ENCODE data around the gene ASIC1. TPM values are rescaled to one million over a fixed set of nuclear protein-coding genes. Genes with fewer than 3 reads are reported as not detected.

Gene ASIC1
- total and polyA plus RNA-seq, 8 donors, result 0.45 to 3.5 (median 1.2) TPM; not detected in 1

DNA sequence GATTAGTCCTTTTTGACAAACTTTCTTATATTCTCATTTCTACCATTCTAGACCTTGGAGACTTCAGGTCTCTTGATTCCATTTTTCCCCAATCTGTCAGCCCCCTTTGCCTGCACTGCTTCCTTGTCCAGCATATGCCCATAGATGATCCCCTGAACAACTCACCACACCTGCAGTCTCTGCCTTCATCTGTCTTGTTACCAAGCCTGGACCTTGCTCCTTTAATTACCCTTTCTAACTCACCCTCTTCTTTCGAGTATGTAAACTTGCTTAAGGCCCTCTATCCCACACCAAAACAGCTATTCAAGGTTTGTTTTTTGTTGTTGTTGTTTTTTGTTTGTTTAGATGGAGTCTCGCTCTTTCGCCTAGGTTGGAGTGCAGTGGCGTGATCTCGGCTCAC, 64.2 kb downstream of the ASIC1 start:
- H3K27ac ChIP-seq, result no peak overlapping the region
- H3K9me3 ChIP-seq, result no peaks in the 10 kb centered on the region
- WGBS, 5 donors, result 77 to 97% (median 91%) methylated on average over 5 of the region's 5 CpGs
- TF ChIP-seq, protein P1, sequence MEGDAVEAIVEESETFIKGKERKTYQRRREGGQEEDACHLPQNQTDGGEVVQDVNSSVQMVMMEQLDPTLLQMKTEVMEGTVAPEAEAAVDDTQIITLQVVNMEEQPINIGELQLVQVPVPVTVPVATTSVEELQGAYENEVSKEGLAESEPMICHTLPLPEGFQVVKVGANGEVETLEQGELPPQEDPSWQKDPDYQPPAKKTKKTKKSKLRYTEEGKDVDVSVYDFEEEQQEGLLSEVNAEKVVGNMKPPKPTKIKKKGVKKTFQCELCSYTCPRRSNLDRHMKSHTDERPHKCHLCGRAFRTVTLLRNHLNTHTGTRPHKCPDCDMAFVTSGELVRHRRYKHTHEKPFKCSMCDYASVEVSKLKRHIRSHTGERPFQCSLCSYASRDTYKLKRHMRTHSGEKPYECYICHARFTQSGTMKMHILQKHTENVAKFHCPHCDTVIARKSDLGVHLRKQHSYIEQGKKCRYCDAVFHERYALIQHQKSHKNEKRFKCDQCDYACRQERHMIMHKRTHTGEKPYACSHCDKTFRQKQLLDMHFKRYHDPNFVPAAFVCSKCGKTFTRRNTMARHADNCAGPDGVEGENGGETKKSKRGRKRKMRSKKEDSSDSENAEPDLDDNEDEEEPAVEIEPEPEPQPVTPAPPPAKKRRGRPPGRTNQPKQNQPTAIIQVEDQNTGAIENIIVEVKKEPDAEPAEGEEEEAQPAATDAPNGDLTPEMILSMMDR (IDR thresholded peaks at IDR 0.05), result no peak
- no peak for TF ChIP-seq POLR2AphosphoS5 (IDR thresholded peaks at IDR 0.05)
- no peaks in the 10 kb centered on the region for H3K27me3 ChIP-seq
- DNase-seq, result no peak
- H3K36me3 ChIP-seq, result peaks cover 22 to 86% (median 78%) of the 10 kb centered on the region in 4 donors
- no peak overlapping the region for H3K4me3 ChIP-seq
- intact Hi-C loops (cut with DNase I; ENCODE audit: low total_unique reads), result no loop called here
- H3K4me1 ChIP-seq, result peaks cover 0 to 32% (median 18%) of the 10 kb centered on the region in 4 donors

- Histone ChIP-seq H3K27me3 (no peaks in the 10 kb centered on the region), H3K27ac (no peak overlapping the region), H3K36me3 (peaks cover 28 to 92% (median 84%) of the 10 kb centered on the region in 4 donors), H3K4me1 (peaks cover 0 to 25% (median 6%) of the 10 kb centered on the region in 4 donors), H3K9me3 (no peaks in the 10 kb centered on the region), H3K4me3 (no peak overlapping the region)
- 59 to 80% (median 63%) methylated on average over 2 of the region's 2 CpGs for WGBS, 5 donors
- no peak for TF ChIP-seq POLR2A (IDR thresholded peaks at IDR 0.05)
- no peak for DNase-seq
- intact Hi-C loops (cut with DNase I; ENCODE audit: low total_unique reads), result no loop called here
Observed at GRCh38 chr12:50123203-50123602, 65.8 kb downstream of the ASIC1 start.

DNA sequence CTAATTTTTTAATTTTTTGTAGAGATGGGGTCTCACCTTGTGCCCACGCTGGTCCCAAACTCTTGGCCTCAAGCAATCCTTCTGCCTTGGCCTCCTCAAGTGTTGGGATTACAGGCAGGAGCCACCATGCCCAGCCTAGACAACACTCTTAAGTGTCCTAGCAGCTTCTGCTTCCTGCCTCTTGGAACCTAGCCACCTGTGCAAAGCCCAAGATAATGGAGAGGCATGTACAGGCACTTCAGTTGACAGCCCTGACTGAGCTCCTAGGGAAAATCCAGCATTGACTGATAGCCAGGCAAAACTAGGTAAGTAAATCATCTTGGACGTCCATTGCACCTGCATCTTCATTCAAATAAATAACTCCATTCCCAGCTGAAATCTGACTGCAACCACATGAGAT, 70.2 kb downstream of the ASIC1 start:
- Histone ChIP-seq H3K27ac (no peak overlapping the region), H3K27me3 (no peaks in the 10 kb centered on the region), H3K9me3 (no peaks in the 10 kb centered on the region), H3K4me1 (peaks cover 0 to 16% (median 8%) of the 10 kb centered on the region in 4 donors), H3K4me3 (no peak overlapping the region), H3K36me3 (peaks cover 25 to 94% (median 87%) of the 10 kb centered on the region in 4 donors)
- DNase-seq, result no peak
- intact Hi-C loops (cut with DNase I; ENCODE audit: low total_unique reads), result no loop called here
- WGBS, 5 donors, result 63 to 71% (median 67%) methylated on average over 2 of the region's 2 CpGs
- TF ChIP-seq EP300 (IDR thresholded peaks at IDR 0.05) (no peak), POLR2A (IDR thresholded peaks at IDR 0.05) (no peak), POLR2AphosphoS5 (IDR thresholded peaks at IDR 0.05) (no peak)
- TF ChIP-seq, protein P1 (IDR thresholded peaks at IDR 0.05), result no peak

DNA sequence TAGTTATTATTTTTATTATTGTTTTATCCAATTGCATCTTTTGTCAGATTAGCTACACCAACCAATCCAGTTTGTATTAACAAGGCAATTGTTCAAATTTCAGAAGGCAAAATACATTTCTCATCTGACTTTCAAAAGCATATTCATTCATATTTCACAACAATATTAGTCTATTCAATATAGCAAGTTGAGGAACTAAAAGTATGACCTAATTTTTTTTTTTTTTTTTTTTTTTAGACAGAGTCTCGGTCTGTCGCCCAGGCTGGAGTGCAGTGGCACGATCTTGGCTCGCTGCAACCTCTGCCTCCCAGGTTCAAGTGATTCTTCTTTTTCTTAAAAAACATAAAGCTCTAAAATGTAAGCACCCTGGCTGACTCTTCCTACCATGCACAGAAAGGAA, 71.9 kb downstream of the ASIC1 start:
- Histone ChIP-seq H3K4me3 (no peak overlapping the region), H3K27me3 (no peaks in the 10 kb centered on the region), H3K4me1 (peaks cover 0 to 20% (median 8%) of the 10 kb centered on the region in 4 donors), H3K36me3 (peaks cover 33 to 97% (median 89%) of the 10 kb centered on the region in 4 donors), H3K27ac (no peak overlapping the region), H3K9me3 (no peaks in the 10 kb centered on the region)
- TF ChIP-seq, protein P1 (IDR thresholded peaks at IDR 0.05), result no peak
- no peak for TF ChIP-seq POLR2AphosphoS5 (IDR thresholded peaks at IDR 0.05)
- intact Hi-C loops (cut with DNase I; ENCODE audit: low total_unique reads), result no loop called here
- no peak for DNase-seq
- WGBS, 5 donors, result 78 to 95% (median 88%) methylated on average over 4 of the region's 4 CpGs

- peaks cover 32 to 96% (median 89%) of the 10 kb centered on the region in 4 donors for H3K36me3 ChIP-seq
- no peak for TF ChIP-seq POLR2AphosphoS5 (IDR thresholded peaks at IDR 0.05)
- TF ChIP-seq, protein P1 (IDR thresholded peaks at IDR 0.05), result peak in 3 of 7 experiments; percentile 34 to 57 (median 36)
Observed at GRCh38 chr12:50132505-50133135, 75.2 kb downstream of the ASIC1 start.

More at GRCh38 chr12:50132505-50133135, 75.2 kb downstream of the ASIC1 start:
- peaks cover 0 to 13% (median 2%) of the 10 kb centered on the region in 4 donors for H3K4me1 ChIP-seq
- intact Hi-C loops (cut with DNase I; ENCODE audit: low total_unique reads), result no loop called here
- no peaks in the 10 kb centered on the region for H3K9me3 ChIP-seq
- WGBS, 5 donors, result 60 to 90% (median 66%) methylated on average over 2 of the region's 2 CpGs
- no peak overlapping the region for H3K4me3 ChIP-seq
- H3K27ac ChIP-seq, result no peak overlapping the region
- H3K27me3 ChIP-seq, result no peaks in the 10 kb centered on the region
- no peak for DNase-seq

All from stomach (tissue), 9 donors.